Left ventricle myocardium inferior (tissue), 1 donor: ENCODE data around the gene SRP9. TPM values are rescaled to one million over a fixed set of nuclear protein-coding genes. Genes with fewer than 3 reads are reported as not detected.
"Not testable (repeated sequence)": the region's sequence is repeated elsewhere in the genome, so short reads cannot be mapped to it uniquely, and the experiment has no call there.

Source experiments
- DNase-seq: peaks from one replicate; pipeline ENCODE4 v3.0.0-alpha.2; 2020
- H3K27ac ChIP-seq: fragments of 200-600 bp; replicated peaks from 2 replicates; pipeline ENCODE4 v1.8.0; 2021
- H3K27me3 ChIP-seq: fragments of 200-600 bp; 2 replicates; pipeline ENCODE4 v1.8.0; 2021; ENCODE audit warnings: low read depth
- H3K36me3 ChIP-seq: fragments of 200-600 bp; 2 replicates; pipeline ENCODE4 v1.8.0; 2021
- H3K4me1 ChIP-seq: fragments of 200-600 bp; 2 replicates; pipeline ENCODE4 v1.8.0; 2021
- H3K4me3 ChIP-seq: fragments of 200-600 bp; 2 replicates; pipeline ENCODE4 v1.8.0; 2021; ENCODE audit warnings: mild to moderate bottlenecking, moderate library complexity
- H3K9me3 ChIP-seq: fragments of 200-600 bp; replicated peaks from 2 replicates; pipeline ENCODE4 v1.8.0; 2021
- CTCF ChIP-seq: fragments of 200-600 bp; IDR thresholded peaks from 2 replicates; pipeline ENCODE4 v1.8.0; 2021; ENCODE audit warnings: antibody characterized with exemption, mild to moderate bottlenecking, borderline replicate concordance
- intact Hi-C: fragments of 100-400 bp; cut with micrococcal nuclease; formaldehyde crosslinking; loops from one replicate; pipeline ENCODE4 v1.11.0; 2022
- total RNA-seq: library from RNA; stranded (reverse); fragmentation: NEBNext Ultra II Directional; extraction: Animal tissue kit (Norgen Biotek cat#: 25700); gene quantifications from one replicate; pipeline ENCODE4 v1.2.1, GENCODE V29; 2021
- donor health status: DM: no; HTN: yes; CAD: no; lungs with severe emphysema.

The SRP9 gene
- total RNA-seq, 1 donor from 2014 or later, result 205 TPM

DNA sequence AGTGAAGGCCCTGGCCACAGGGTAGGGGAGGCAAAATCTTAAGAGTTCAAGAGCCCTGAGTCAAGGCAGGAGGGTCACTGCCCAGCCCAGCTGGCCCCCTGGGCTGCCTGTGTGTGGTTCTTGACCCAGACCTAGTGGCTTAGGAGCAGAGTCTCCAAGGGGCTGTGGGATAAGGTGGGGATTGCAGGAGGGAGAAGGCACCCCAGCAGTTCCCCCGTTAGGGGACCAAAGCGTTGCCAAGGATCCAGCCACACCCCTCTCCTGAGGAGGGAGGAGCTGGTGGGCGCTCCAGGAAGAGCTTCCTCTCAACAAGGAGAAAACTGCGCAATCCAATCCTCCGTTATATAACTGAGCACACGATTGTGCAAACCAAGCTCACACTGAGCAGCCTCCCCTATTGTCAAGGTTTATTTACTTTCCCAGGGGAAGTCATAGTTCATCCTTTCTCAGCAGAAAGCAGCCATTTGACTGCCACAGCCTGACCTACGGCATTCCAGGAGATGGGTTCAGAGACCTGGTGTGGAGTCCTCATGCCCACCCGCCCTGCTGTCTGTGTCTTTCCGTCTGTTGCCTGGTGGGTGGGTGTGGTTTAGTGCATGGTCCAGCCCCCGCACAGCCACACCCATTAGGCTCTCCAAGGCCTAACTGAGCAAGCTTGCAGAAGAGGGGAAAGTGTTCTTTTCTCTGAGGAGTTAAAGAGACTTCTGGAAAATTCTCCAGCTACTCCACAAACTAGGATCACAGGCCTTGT lies 35.8 kb downstream of the SRP9 start:
- intact Hi-C loops, result loop anchor here (5.0 kb wide), 1 partner anchor 36 kb away; the partner anchor contains the start of gene SRP9
- Histone ChIP-seq H3K27me3 (no peaks in the 10 kb centered on the region), H3K9me3 (no peaks in the 10 kb centered on the region), H3K4me3 (peak overlapping the region; percentile 90), H3K36me3 (no peaks in the 10 kb centered on the region), H3K27ac (peak overlapping the region; percentile 95), H3K4me1 (peaks cover 86% of the 10 kb centered on the region)
- no peak for TF ChIP-seq CTCF
- DNase-seq, result peak; percentile 68

DNA sequence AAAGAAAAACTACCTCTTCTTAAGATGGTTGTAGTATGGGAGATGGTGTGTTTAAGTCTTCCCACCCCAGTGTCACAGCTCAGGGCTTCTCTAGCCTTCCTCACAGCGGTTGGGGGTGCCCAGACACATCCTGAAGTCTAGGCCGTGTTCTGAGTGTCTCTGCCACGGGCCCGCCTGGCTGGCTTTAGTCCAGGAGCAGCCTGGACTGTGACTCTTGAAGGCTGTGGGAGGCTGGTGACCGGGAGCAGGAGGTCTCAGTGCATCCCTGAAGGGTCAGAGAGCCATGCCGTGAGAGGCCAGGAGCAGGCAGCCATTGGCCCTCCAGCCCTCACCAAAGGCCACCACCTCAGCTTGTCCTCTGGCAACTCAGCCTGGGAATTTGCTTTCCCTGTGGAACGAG lies 36.8 kb downstream of the SRP9 start:
- H3K4me3 ChIP-seq, result peak overlapping the region; percentile 90
- H3K9me3 ChIP-seq, result no peaks in the 10 kb centered on the region
- no peak for DNase-seq
- peaks cover 92% of the 10 kb centered on the region for H3K4me1 ChIP-seq
- H3K27ac ChIP-seq, result peak overlapping the region; percentile 95
- intact Hi-C loops, result loop anchor here (5.0 kb wide), 1 partner anchor 37 kb away; the partner anchor contains the start of gene SRP9
- no peaks in the 10 kb centered on the region for H3K36me3 ChIP-seq
- no peak for TF ChIP-seq CTCF
- H3K27me3 ChIP-seq, result no peaks in the 10 kb centered on the region

DNA sequence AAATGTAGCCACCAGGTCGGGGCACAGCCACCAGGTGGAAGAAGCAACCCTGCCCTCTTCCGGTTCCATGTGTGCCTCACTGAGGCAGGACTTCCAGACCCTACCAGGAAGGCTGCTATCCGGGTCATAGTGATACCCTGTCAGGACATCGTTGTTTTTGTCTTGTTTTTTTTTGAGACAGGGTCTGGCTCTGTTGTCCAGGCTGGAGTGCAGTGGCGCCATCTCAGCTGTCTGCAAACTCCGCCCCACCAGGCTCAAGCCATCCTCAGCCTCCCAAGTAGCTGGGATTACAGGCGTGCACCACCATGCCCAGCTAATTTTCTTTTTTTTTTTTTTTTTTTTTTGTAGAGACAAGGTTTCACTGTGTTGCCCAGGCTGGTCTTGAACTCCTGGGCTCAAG lies 37.5 kb downstream of the SRP9 start:
- peak overlapping the region; percentile 95 for H3K27ac ChIP-seq
- H3K4me3 ChIP-seq, result peak overlapping the region; percentile 90
- H3K4me1 ChIP-seq, result peaks cover 96% of the 10 kb centered on the region
- H3K36me3 ChIP-seq, H3K27me3 ChIP-seq, H3K9me3 ChIP-seq, intact Hi-C loops, DNase-seq: not testable (repeated sequence)

DNA sequence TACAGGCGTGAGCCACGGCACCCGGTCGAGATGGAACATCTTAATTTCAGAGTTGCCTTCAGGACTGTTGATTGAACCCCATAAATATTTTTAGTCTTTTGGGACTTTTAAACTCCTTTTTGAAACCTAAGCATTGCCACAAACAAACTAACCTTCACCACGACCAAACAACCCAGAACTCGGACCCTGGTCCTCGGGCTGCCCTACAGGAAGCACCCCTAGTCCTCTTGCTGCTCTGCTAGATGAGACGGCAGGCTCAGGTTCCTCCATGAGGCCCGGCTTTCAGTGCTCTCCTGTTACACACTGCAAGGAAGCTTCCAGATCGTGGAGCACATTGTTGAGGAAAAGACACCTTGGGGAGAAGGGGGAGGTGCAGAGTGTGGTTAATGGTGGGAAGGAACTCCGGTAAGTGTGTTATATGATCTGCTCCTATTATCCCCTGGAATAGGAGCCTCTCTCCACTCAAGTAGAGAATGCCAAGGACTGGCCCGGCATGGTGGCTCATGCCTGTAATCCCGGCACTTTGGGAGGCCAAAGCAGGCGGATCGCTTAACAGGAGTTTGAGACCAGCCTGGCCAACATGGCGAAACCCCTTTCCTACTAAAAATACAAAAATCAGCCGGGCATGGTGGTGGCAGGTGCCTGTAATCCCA lies 38.0 kb downstream of the SRP9 start:
- Histone ChIP-seq H3K4me1 (peaks cover 97% of the 10 kb centered on the region), H3K9me3 (no peaks in the 10 kb centered on the region), H3K36me3 (no peaks in the 10 kb centered on the region), H3K27ac (peak overlapping the region; percentile 95), H3K27me3 (no peaks in the 10 kb centered on the region), H3K4me3 (no peak overlapping the region)
- DNase-seq, result no peak
- TF ChIP-seq CTCF, result no peak
- intact Hi-C loops, result no loop called here

- Histone ChIP-seq H3K4me3 (peak overlapping the region; percentile 49), H3K4me1 (peaks cover 87% of the 10 kb centered on the region), H3K9me3 (no peaks in the 10 kb centered on the region), H3K36me3 (peaks cover 6% of the 10 kb centered on the region), H3K27ac (peak overlapping the region; percentile 95), H3K27me3 (no peaks in the 10 kb centered on the region)
- intact Hi-C loops, result no loop called here
- TF ChIP-seq CTCF, result no peak
- peak; percentile 86 for DNase-seq
These were observed 39.3 kb downstream of the SRP9 start for GRCh38 chr1:225816643-225817538.
